HFFc6 (cell line): ENCODE data around the gene PIGN. TPM values are rescaled to one million over a fixed set of nuclear protein-coding genes. Genes with fewer than 3 reads are reported as not detected.

Experiments
- DNase-seq: peaks from one replicate; pipeline ENCODE4 v3.0.0-alpha.2; 2018
- H3K27ac Mint-ChIP-seq: 2 replicates; pipeline ENCODE4 v1.8.0; 2020; ENCODE audit warnings: mild to moderate bottlenecking, mixed read lengths
- H3K27me3 Mint-ChIP-seq: 2 replicates; pipeline ENCODE4 v1.8.0; 2021; ENCODE audit warnings: mild to moderate bottlenecking, moderate library complexity, mixed read lengths; ENCODE audit not compliant: insufficient read depth
- H3K36me3 Mint-ChIP-seq: 2 replicates; pipeline ENCODE4 v1.8.0; 2021; ENCODE audit warnings: low read depth, mixed read lengths
- H3K4me1 Mint-ChIP-seq: 2 replicates; pipeline ENCODE4 v1.8.0; 2020; ENCODE audit warnings: low read depth, mixed read lengths
- H3K4me3 Mint-ChIP-seq: 2 replicates; pipeline ENCODE4 v1.8.0; 2020; ENCODE audit warnings: mild to moderate bottlenecking, moderate library complexity, mixed read lengths
- H3K9me3 Mint-ChIP-seq: 2 replicates; pipeline ENCODE4 v1.8.0; 2020; ENCODE audit warnings: mild to moderate bottlenecking, mixed read lengths
- total RNA-seq, 6 experiments: library from RNA; stranded (reverse); fragmentation: NEBNext Ultra II Directional; extraction: Animal tissue kit (Norgen Biotek cat#: 25700); gene quantifications; 2 replicates in 1 of 6; 3 replicates in 5 of 6; pipeline ENCODE4 v1.2.3, GENCODE V29; 2021
- TF ChIP-seq, protein P1 (sequence below): fragments of 200-600 bp; sonication (generic); IDR thresholded peaks from 2 replicates; pipeline ENCODE4 v1.5.0; 2021; ENCODE audit warnings: antibody characterized with exemption, mild to moderate bottlenecking

Gene PIGN
- total RNA-seq, 6 experiments from 2014 or later = 21.0 to 25.9 (median 24.7) TPM

DNA sequence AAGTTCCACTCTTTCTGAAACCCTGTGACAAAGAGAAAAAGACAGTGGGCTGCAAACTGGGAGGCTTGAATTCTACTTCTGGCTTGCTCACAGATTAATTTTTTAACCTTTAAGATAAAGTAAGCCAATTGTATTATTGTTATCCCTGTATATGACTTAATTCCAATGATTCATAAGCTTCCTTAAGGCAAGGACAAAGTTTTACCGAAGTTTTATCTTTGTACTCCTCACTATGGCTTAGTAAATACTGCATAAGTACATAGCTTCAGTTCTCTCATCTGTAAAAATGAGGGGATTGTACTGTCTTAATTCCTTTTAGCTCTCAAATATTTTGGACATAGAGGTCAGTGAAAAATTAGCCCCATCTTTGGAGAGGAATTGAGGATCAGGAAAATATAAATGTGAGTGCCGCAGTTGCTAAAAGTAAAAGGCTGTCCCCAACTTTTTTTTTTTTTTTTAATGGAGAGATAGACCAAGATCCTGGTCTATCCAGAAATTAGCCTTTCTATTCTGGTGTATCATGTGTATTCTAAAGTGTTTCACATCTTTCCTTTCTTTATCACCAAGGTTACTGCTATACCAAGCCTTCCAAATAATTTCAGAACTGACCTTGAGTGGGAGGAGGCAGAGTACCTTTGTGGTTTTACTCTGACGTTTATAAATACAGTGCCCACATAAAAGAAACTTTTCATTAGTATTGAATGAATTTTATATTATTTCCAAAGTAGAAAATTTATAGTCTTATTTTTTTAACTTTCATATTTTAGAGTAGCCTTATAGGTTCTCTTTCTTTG, 13.5 kb upstream of the PIGN start:
- DNase-seq = no peak

GRCh38 chr18:62199629-62200028, 12.8 kb upstream of the PIGN start:
- Mint-ChIP-seq H3K36me3 (no peaks in the 10 kb centered on the region), H3K4me3 (no peak overlapping the region), H3K9me3 (no peaks in the 10 kb centered on the region), H3K27ac (no peak overlapping the region), H3K4me1 (peaks cover 10% of the 10 kb centered on the region), H3K27me3 (no peaks in the 10 kb centered on the region)
- TF ChIP-seq, protein P1, sequence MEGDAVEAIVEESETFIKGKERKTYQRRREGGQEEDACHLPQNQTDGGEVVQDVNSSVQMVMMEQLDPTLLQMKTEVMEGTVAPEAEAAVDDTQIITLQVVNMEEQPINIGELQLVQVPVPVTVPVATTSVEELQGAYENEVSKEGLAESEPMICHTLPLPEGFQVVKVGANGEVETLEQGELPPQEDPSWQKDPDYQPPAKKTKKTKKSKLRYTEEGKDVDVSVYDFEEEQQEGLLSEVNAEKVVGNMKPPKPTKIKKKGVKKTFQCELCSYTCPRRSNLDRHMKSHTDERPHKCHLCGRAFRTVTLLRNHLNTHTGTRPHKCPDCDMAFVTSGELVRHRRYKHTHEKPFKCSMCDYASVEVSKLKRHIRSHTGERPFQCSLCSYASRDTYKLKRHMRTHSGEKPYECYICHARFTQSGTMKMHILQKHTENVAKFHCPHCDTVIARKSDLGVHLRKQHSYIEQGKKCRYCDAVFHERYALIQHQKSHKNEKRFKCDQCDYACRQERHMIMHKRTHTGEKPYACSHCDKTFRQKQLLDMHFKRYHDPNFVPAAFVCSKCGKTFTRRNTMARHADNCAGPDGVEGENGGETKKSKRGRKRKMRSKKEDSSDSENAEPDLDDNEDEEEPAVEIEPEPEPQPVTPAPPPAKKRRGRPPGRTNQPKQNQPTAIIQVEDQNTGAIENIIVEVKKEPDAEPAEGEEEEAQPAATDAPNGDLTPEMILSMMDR = no peak
- DNase-seq = no peak

More for the DNA sequence above, 13.5 kb upstream of the PIGN start:
- Mint-ChIP-seq H3K27ac (no peak overlapping the region), H3K9me3 (no peaks in the 10 kb centered on the region), H3K27me3 (no peaks in the 10 kb centered on the region), H3K4me3 (no peak overlapping the region), H3K4me1 (peaks cover 10% of the 10 kb centered on the region), H3K36me3 (no peaks in the 10 kb centered on the region)
- TF ChIP-seq, protein P1 = no peak

DNA sequence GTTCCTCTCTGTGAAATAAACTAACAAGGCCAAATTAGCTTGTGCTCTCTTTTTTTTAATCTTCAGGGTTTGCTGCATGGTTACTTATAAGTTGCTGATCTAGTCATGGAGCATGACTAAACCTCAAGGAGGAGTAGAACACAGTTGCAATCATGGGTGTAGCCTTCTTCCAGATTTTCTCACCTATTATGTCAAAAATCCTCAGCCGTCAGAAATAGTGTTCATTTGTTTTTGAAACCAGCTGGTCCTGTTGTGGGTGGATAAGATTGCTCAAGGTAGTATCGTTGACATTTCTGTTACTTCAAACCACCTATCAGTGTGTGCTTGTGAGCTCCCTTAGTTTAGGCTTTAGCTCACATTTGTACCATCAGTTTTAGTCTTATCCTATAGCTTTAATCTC, 11.4 kb upstream of the PIGN start:
- peaks cover 15% of the 10 kb centered on the region for H3K4me1 Mint-ChIP-seq
- H3K36me3 Mint-ChIP-seq = peaks cover 2% of the 10 kb centered on the region; the same call in 1 of the 2 replicates
- no peak overlapping the region; the same call in 1 of the 2 replicates for H3K27ac Mint-ChIP-seq
- no peaks in the 10 kb centered on the region for H3K9me3 Mint-ChIP-seq
- H3K27me3 Mint-ChIP-seq = no peaks in the 10 kb centered on the region
- no peak overlapping the region for H3K4me3 Mint-ChIP-seq
- TF ChIP-seq, protein P1 = no peak
- no peak for DNase-seq

DNA sequence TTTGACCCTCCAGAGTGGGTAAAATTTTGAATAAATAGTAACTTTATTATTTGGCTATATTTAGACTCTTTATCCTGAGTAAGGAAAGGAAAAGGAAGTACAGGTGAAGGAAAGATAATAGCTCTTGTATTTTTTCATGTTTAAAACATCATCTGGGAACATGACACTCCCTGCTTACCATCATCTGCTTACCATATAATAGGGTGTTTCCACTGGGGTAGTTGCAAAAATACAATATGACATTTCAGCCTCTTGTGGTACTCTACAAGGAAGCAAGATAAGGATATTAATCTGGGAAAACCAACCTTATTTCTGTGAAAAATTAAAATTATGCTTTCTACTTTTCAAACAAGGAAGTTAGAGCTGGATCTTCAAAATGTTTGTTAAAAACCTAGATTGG, 10.1 kb upstream of the PIGN start:
- H3K27ac Mint-ChIP-seq = no peak overlapping the region

DNA sequence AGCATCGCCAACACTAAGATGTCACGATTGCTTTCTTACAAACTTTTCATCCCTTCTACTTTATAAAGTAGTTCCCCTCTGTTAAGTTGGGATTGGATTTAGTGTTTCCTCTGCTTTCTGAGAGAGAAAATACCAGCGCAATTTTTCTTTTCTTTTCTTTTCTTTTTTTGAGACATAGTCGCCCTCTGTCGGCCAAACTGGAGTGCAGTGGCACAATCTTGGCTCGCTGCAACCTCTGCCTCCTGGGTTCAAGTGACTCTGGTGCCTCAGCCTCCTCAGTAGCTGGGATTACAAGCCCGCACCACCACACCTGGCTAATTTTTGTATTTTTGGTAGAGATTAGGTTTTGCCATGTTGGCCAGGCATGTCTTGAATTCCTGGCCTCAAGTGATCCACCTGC, 9.2 kb upstream of the PIGN start:
- TF ChIP-seq, protein P1 = no peak
- peaks cover 24% of the 10 kb centered on the region for H3K36me3 Mint-ChIP-seq
- no peak overlapping the region for H3K27ac Mint-ChIP-seq

More for the DNA sequence above, 10.1 kb upstream of the PIGN start:
- Mint-ChIP-seq H3K4me3 (no peak overlapping the region), H3K36me3 (peaks cover 15% of the 10 kb centered on the region), H3K9me3 (peaks cover 10% of the 10 kb centered on the region), H3K27me3 (no peaks in the 10 kb centered on the region), H3K4me1 (peaks cover 25% of the 10 kb centered on the region)
- TF ChIP-seq, protein P1 = no peak
- no peak for DNase-seq

More for the DNA sequence above, 9.2 kb upstream of the PIGN start:
- H3K4me1 Mint-ChIP-seq = peaks cover 31% of the 10 kb centered on the region
- H3K9me3 Mint-ChIP-seq = peaks cover 10% of the 10 kb centered on the region
- H3K27me3 Mint-ChIP-seq = no peaks in the 10 kb centered on the region
- no peak for DNase-seq
- no peak overlapping the region for H3K4me3 Mint-ChIP-seq
